CD4-positive, alpha-beta T cell (primary cell): Measurements from ENCODE around the gene TGM1. TPM values are rescaled to one million over a fixed set of nuclear protein-coding genes. Genes with fewer than 3 reads are reported as not detected.

Source experiments
- ATAC-seq: fragments of 200-7000 bp; cut with Tn5 transposase; one replicate; pipeline ENCODE4 v1.10.0; 2022; ENCODE audit warnings: mild to moderate bottlenecking; ENCODE audit not compliant: poor library complexity
- CTCF ChIA-PET: fragments of 350-600 bp; sonication (Branson Sonifier 250); formaldehyde crosslinking; loops from one replicate; lab custom pipeline; 2021; ENCODE audit warnings: antibody characterized with exemption, inconsistent platforms; lab: Charles Lee
- POLR2A ChIA-PET: fragments of 350-600 bp; sonication (Branson Sonifier 250); formaldehyde crosslinking; loops from one replicate; lab custom pipeline; 2021; ENCODE audit warnings: antibody characterized with exemption, inconsistent platforms; lab: Charles Lee
- DNase-seq, 14 experiments: peaks; one replicate each; pipeline ENCODE4 v3.0.0-alpha.2; 2013 to 2020; ENCODE audit warnings: mixed read lengths in 2 of 14
- H3K27ac ChIP-seq, 2 donors: one replicate each; pipeline versions ENCODE4 v1.5.1 to v1.7.0; 2013; ENCODE audit warnings: low read length in 2 of 2, low read depth in 1 of 2, mild to moderate bottlenecking in 1 of 2
- H3K27me3 ChIP-seq, 2 experiments: 1 replicate in 1 of 2; 2 replicates in 1 of 2; pipeline versions ENCODE4 v1.6.1 to v1.7.0; 2013; ENCODE audit warnings: low read length in 2 of 2, control low read depth in 1 of 2, mild to moderate bottlenecking in 1 of 2, moderate library complexity in 1 of 2; ENCODE audit not compliant: insufficient read depth in 2 of 2, control insufficient read depth in 1 of 2
- H3K36me3 ChIP-seq: one replicate; pipeline ENCODE4 v1.6.1; 2013; ENCODE audit warnings: low read length, control low read depth; ENCODE audit not compliant: insufficient read depth
- H3K4me1 ChIP-seq: one replicate; pipeline ENCODE4 v1.6.1; 2013; ENCODE audit warnings: low read length, control low read depth; ENCODE audit not compliant: insufficient read depth
- H3K4me3 ChIP-seq: one replicate; pipeline ENCODE4 v1.5.1; 2013; ENCODE audit warnings: mild to moderate bottlenecking, low read length, moderate library complexity
- H3K9me3 ChIP-seq, 2 experiments: 1 replicate in 1 of 2; 2 replicates in 1 of 2; pipeline versions ENCODE4 v1.6.1 to v1.7.0; 2013; ENCODE audit warnings: low read length in 2 of 2, mild to moderate bottlenecking in 2 of 2, control low read depth in 1 of 2, moderate library complexity in 1 of 2; ENCODE audit not compliant: control insufficient read depth in 1 of 2, insufficient read depth in 1 of 2
- H3K27ac Mint-ChIP-seq: one replicate; pipeline ENCODE4 v1.8.0; 2020; ENCODE audit warnings: mixed read lengths
- H3K27me3 Mint-ChIP-seq: one replicate; pipeline ENCODE4 v1.8.0; 2021; ENCODE audit warnings: mixed read lengths
- H3K36me3 Mint-ChIP-seq: one replicate; pipeline ENCODE4 v1.8.0; 2021; ENCODE audit warnings: low read depth, mixed read lengths
- H3K4me1 Mint-ChIP-seq: one replicate; pipeline ENCODE4 v1.8.0; 2021; ENCODE audit warnings: low read depth, mixed read lengths
- H3K4me3 Mint-ChIP-seq: one replicate; pipeline ENCODE4 v1.8.0; 2020; ENCODE audit warnings: mild to moderate bottlenecking, mixed read lengths
- H3K9me3 Mint-ChIP-seq: one replicate; pipeline ENCODE4 v1.8.0; 2020; ENCODE audit warnings: mixed read lengths
- CTCF ChIP-seq: fragments of 200-600 bp; IDR thresholded peaks from one replicate; pipeline ENCODE4 v1.8.0; 2022; ENCODE audit warnings: antibody characterized with exemption, mild to moderate bottlenecking
- intact Hi-C, 2 experiments: fragments of 100-400 bp; cut with DNase I in 1 of 2; cut with micrococcal nuclease in 1 of 2; formaldehyde crosslinking; loops; one replicate each; pipeline versions ENCODE4 v1.15.1 to v1.9.0; 2023 to 2025; cut with DNase I, micrococcal nuclease
- total RNA-seq, 174 experiments: library from RNA in 2 of 174; stranded (reverse) in 2 of 174; gene quantifications; one replicate each; pipeline ENCODE4 v1.2.3 and lab custom pipeline; 2021 to 2026

Gene TGM1
- total RNA-seq, 2 experiments from 2014 or later = 3.5 to 3.9 TPM

GRCh38 chr14:24215495-24216344, 47.3 kb downstream of the TGM1 start, which contains the start of gene MDP1:
TSS of gene MDP1 (minus strand) at chr14:24216066. CDS start at chr14:24215955, 111 bp downstream.
- H3K9me3 ChIP-seq = no peaks in the 10 kb centered on the region
- ChIA-PET POLR2A (interaction anchor here (0.6 to 4.7 kb wide), 25 partner anchors 9 to 226 kb away, joined by 3 to 144 read pairs (median 6); partner anchors contain the start of genes CBLN3, DCAF11, DHRS1 and EMC9), CTCF (interaction anchor here (0.6 to 2.4 kb wide), 30 partner anchors 10 to 1121 kb away, joined by 3 to 38 read pairs (median 4); partner anchors contain the start of genes ACIN1, C14orf119, DHRS1 and EMC9)
- no peaks in the 10 kb centered on the region for H3K27me3 ChIP-seq
- peak; percentile 67 for TF ChIP-seq CTCF
- peaks cover 32% of the 10 kb centered on the region for H3K36me3 Mint-ChIP-seq
- H3K4me3 Mint-ChIP-seq = peak within 1 kb of the TSS; percentile 97
- H3K27me3 Mint-ChIP-seq = no peaks in the 10 kb centered on the region
- H3K9me3 Mint-ChIP-seq = no peaks in the 10 kb centered on the region
- ATAC-seq (peak; percentile 72), DNase-seq (peak; percentile 79 to 97 (median 86))
- intact Hi-C loops = loop anchor here (1.0 to 5.0 kb wide), 8 partner anchors 17 to 217 kb away; partner anchors contain the start of genes TINF2 (in 2 of the 2), GMPR2 (in 1 of the 2), NEDD8 (in 1 of the 2) and RABGGTA (in 1 of the 2)
- peak within 1 kb of the TSS; percentile 92 for H3K27ac ChIP-seq
- peak within 1 kb of the TSS; percentile 96 for H3K27ac Mint-ChIP-seq
- H3K4me3 ChIP-seq = peak within 1 kb of the TSS; percentile 84
- H3K36me3 ChIP-seq = peaks cover 18% of the 10 kb centered on the region
- peaks cover 44% of the 10 kb centered on the region for H3K4me1 ChIP-seq
- peaks cover 49% of the 10 kb centered on the region for H3K4me1 Mint-ChIP-seq

- Histone ChIP-seq H3K27me3 (no peaks in the 10 kb centered on the region), H3K27ac (peak overlapping the region; percentile 98 to 100), H3K4me3 (peak overlapping the region; percentile 98), H3K9me3 (no peaks in the 10 kb centered on the region), H3K36me3 (peaks cover 34% of the 10 kb centered on the region), H3K4me1 (peaks cover 53% of the 10 kb centered on the region)
- DNase-seq = peak in 1 of 14 experiments; percentile 22
- Mint-ChIP-seq H3K4me1 (peaks cover 49% of the 10 kb centered on the region), H3K36me3 (peaks cover 44% of the 10 kb centered on the region), H3K27ac (peak overlapping the region; percentile 96), H3K27me3 (no peaks in the 10 kb centered on the region), H3K4me3 (peak overlapping the region; percentile 97), H3K9me3 (no peaks in the 10 kb centered on the region)
- intact Hi-C loops = loop anchor here (1.0 to 2.0 kb wide), 7 partner anchors 18 to 216 kb away; partner anchors contain the start of genes GMPR2 (in 1 of the 2), IPO4 (in 1 of the 2), IRF9 (in 1 of the 2) and NEDD8 (in 1 of the 2)
- POLR2A ChIA-PET = interaction anchor here (0.8 to 4.7 kb wide), 31 partner anchors 10 to 893 kb away, joined by 3 to 144 read pairs (median 8); partner anchors contain the start of genes CBLN3, DCAF11, DHRS1 and EMC9
- ATAC-seq = no peak
- CTCF ChIA-PET = interaction anchor here (0.7 to 2.5 kb wide), 10 partner anchors 19 to 120 kb away, joined by 3 to 12 read pairs (median 6); partner anchors contain the start of genes CIDEB, IRF9, RABGGTA and TINF2
- no peak for TF ChIP-seq CTCF
Observed at GRCh38 chr14:24213866-24214662, 48.9 kb downstream of the TGM1 start.
